Measurements from ENCODE around the gene POLR2F.

POLR2F gene

GRCh38 chr22:37982938-37983859 is 29.7 kb downstream of the POLR2F start:
- DNase-seq: no peak

- no peak for DNase-seq
These were observed 30.6 kb downstream of the POLR2F start, which contains the start of gene SOX10 for GRCh38 chr22:37983860-37984791. SOX10 (minus strand) TSS chr22:37984555; CDS start chr22:37983784, 771 bp downstream.

- DNase-seq: no peak
These were observed 31.6 kb downstream of the POLR2F start for GRCh38 chr22:37985050-37985585.

- DNase-seq: no peak
These were observed 32.3 kb downstream of the POLR2F start for GRCh38 chr22:37985751-37986281.

GRCh38 chr22:37986371-37986770 is 32.9 kb downstream of the POLR2F start:
- no peak for DNase-seq

- DNase-seq: no peak
These were observed 35.9 kb downstream of the POLR2F start for GRCh38 chr22:37989146-37990045.

GRCh38 chr22:37990301-37990700 is 36.8 kb downstream of the POLR2F start:
- DNase-seq: no peak

- no peak for DNase-seq
These were observed 37.4 kb downstream of the POLR2F start for GRCh38 chr22:37990862-37991261.

- DNase-seq: no peak
These were observed 38.4 kb downstream of the POLR2F start for GRCh38 chr22:37991731-37992442.

- no peak for DNase-seq
These were observed 40.5 kb downstream of the POLR2F start for GRCh38 chr22:37994049-37994448.

- no peak for DNase-seq
These were observed 41.5 kb downstream of the POLR2F start for GRCh38 chr22:37994982-37995381.

GRCh38 chr22:37995460-37995859 is 42.0 kb downstream of the POLR2F start:
- no peak for DNase-seq

- no peak for DNase-seq
These were observed 42.6 kb downstream of the POLR2F start for GRCh38 chr22:37996079-37996478.

- no peak for DNase-seq
These were observed 43.2 kb downstream of the POLR2F start for GRCh38 chr22:37996515-37997246.

GRCh38 chr22:37998543-37998942 is 45.0 kb downstream of the POLR2F start:
- no peak for DNase-seq

- no peak for DNase-seq
These were observed 45.7 kb downstream of the POLR2F start for GRCh38 chr22:37999236-37999635.

GRCh38 chr22:37999640-38000272 is 46.3 kb downstream of the POLR2F start:
- DNase-seq: peak; percentile 22

- DNase-seq: no peak
These were observed 52.4 kb downstream of the POLR2F start for GRCh38 chr22:38005943-38006342.

GRCh38 chr22:38006906-38007305 is 53.4 kb downstream of the POLR2F start:
- DNase-seq: no peak

GRCh38 chr22:38007330-38007902 is 53.9 kb downstream of the POLR2F start:
- no peak for DNase-seq

Data from NCI-H345 (cell line).